DND-41 (cell line): Measurements from ENCODE around the gene MINDY4B.

ENCODE experiments used
- EZH2 ChIP-seq: IDR thresholded peaks from 3 replicates; pipeline ENCODE4 v1.6.1; 2012; ENCODE audit warnings: borderline replicate concordance, low read depth, mild to moderate bottlenecking, moderate library complexity, low read length, inconsistent platforms; ENCODE audit not compliant: severe bottlenecking
- TF ChIP-seq, protein P1 (sequence below): IDR thresholded peaks from 2 replicates; pipeline ENCODE4 v1.5.1; 2012; ENCODE audit warnings: borderline replicate concordance, low read length, moderate library complexity, mild to moderate bottlenecking; ENCODE audit not compliant: poor library complexity, severe bottlenecking; ENCODE audit errors: extremely low read depth

DNA sequence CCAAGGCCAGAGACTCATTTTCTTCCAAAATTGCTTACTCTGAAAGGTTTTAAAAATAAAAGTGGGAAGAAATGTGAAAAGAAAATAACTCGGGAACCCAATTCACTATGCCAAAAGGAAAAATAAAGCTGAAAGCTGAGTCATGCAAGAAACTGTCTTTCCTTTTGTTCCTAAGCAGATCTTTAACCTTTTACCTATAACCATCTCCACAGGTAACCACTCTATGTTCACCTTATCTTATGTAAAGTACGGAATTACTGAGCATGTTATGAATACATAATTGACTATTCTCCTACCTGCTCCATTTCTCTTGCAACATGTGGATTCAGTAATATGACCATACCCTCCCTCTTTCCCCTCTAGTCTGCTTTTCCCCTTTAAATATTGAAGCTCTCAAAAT, 62.0 kb downstream of the MINDY4B start:
- TF ChIP-seq, protein P1, sequence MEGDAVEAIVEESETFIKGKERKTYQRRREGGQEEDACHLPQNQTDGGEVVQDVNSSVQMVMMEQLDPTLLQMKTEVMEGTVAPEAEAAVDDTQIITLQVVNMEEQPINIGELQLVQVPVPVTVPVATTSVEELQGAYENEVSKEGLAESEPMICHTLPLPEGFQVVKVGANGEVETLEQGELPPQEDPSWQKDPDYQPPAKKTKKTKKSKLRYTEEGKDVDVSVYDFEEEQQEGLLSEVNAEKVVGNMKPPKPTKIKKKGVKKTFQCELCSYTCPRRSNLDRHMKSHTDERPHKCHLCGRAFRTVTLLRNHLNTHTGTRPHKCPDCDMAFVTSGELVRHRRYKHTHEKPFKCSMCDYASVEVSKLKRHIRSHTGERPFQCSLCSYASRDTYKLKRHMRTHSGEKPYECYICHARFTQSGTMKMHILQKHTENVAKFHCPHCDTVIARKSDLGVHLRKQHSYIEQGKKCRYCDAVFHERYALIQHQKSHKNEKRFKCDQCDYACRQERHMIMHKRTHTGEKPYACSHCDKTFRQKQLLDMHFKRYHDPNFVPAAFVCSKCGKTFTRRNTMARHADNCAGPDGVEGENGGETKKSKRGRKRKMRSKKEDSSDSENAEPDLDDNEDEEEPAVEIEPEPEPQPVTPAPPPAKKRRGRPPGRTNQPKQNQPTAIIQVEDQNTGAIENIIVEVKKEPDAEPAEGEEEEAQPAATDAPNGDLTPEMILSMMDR = no peak
- TF ChIP-seq EZH2 = no peak
